Activated T-cell treated with anti-CD3 and anti-CD28 coated beads, Interleukin-2, amount 50 U/mL, for 72 hours (primary cell): ENCODE results near the gene EHD4. TPM values are rescaled to one million over a fixed set of nuclear protein-coding genes. Genes with fewer than 3 reads are reported as not detected.

Experiments used
- ATAC-seq, 2 donors: fragments of 150-1000 bp; cut with Tn5 transposase; replicated peaks in 1 of 2; 2 replicates each; pipeline ENCODE4 v1.10.0; 2021; ENCODE audit warnings: moderate library complexity in 2 of 2, mild to moderate bottlenecking in 1 of 2
- DNase-seq, 2 donors: peaks; one replicate each; pipeline ENCODE4 v3.0.0; 2021 to 2022; ENCODE audit warnings: mixed read lengths in 1 of 2
- H3K27ac Mint-ChIP-seq: one replicate; pipeline ENCODE4 v1.8.0; 2022; ENCODE audit warnings: mild to moderate bottlenecking, moderate library complexity, mixed read lengths
- H3K27me3 Mint-ChIP-seq: one replicate; pipeline ENCODE4 v1.8.0; 2022; ENCODE audit warnings: low read depth, mixed read lengths
- H3K36me3 Mint-ChIP-seq, 2 donors: one replicate each; pipeline ENCODE4 v1.8.0; 2022; ENCODE audit warnings: mixed read lengths in 2 of 2, mild to moderate bottlenecking in 1 of 2; ENCODE audit not compliant: insufficient read depth in 2 of 2
- H3K4me1 Mint-ChIP-seq: one replicate; pipeline ENCODE4 v1.8.0; 2022; ENCODE audit warnings: low read depth, mixed read lengths
- H3K4me3 Mint-ChIP-seq, 2 donors: one replicate each; pipeline ENCODE4 v1.8.0; 2022; ENCODE audit warnings: mild to moderate bottlenecking in 2 of 2, mixed read lengths in 2 of 2, moderate library complexity in 2 of 2
- H3K9me3 Mint-ChIP-seq, 2 donors: one replicate each; pipeline ENCODE4 v1.8.0; 2022; ENCODE audit warnings: mixed read lengths in 2 of 2
- total RNA-seq, 2 donors: library from RNA; stranded (reverse); gene quantifications; one replicate each; pipeline ENCODE4 v1.2.3, GENCODE V29; 2022

The EHD4 gene
- total RNA-seq, 2 donors from 2014 or later = 22.6 to 32.7 TPM

GRCh38 chr15:41905036-41905793, 67.1 kb downstream of the EHD4 start:
- peaks cover 8% of the 10 kb centered on the region for H3K4me1 Mint-ChIP-seq
- H3K9me3 Mint-ChIP-seq = no peaks in the 10 kb centered on the region
- no peak overlapping the region for H3K4me3 Mint-ChIP-seq
- DNase-seq (no peak), ATAC-seq (peak; percentile 8 to 31)
- no peaks in the 10 kb centered on the region for H3K27me3 Mint-ChIP-seq
- H3K27ac Mint-ChIP-seq = no peak overlapping the region
- H3K36me3 Mint-ChIP-seq = peaks cover 6 to 13% of the 10 kb centered on the region in 2 donors

DNA sequence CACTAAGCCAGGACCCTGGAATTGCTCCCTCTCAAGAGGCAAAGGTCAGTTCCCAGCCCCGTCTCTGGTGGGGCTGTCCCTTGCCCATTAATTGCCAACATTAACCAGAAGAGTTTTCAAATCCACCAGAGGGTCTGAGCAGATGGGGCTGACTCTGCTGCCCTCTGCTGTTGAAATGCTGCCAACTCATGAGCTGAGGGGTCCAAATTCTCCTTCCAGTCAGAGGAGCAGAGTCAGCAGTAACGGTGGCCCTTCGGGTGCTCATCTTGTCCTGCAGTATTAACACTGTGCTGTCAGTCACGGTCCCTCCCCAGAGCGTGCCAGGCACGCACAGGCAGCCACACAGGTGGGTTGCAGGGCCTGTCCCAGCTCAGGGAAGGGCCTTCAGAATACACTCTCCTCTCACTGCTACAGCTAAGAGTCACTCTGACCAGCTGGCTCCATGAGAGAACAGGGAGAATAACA, 67.8 kb downstream of the EHD4 start:
- DNase-seq = peak; percentile 63 to 71
- peak; percentile 86 to 89 for ATAC-seq
- Mint-ChIP-seq H3K9me3 (no peaks in the 10 kb centered on the region), H3K4me1 (peaks cover 8% of the 10 kb centered on the region), H3K27me3 (no peaks in the 10 kb centered on the region), H3K36me3 (peaks cover 6 to 13% of the 10 kb centered on the region in 2 donors), H3K27ac (peak overlapping the region; percentile 25), H3K4me3 (no peak overlapping the region)

DNA sequence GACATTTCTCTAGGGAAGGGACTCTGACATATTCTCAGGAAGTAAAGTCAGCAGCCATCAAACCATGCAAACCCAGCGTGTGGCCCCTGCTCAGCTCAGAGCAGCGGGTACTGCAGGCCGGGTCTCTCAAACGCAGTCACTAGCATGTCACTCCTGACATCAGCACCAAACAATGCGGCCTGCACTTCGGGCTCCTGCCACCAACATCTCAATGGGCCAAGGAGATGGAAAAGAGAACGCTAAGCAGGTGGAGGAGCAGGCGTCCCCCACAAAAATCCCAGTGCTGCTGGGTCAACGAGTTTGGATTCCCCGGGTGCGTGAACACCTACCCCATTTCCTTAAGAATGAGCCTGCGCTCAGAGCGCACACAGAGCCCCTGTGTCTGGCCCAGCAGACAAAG, 68.6 kb downstream of the EHD4 start:
- Mint-ChIP-seq H3K27me3 (no peaks in the 10 kb centered on the region), H3K4me1 (peaks cover 8% of the 10 kb centered on the region), H3K9me3 (no peaks in the 10 kb centered on the region), H3K36me3 (peaks cover 9 to 16% of the 10 kb centered on the region in 2 donors), H3K27ac (no peak overlapping the region), H3K4me3 (no peak overlapping the region)
- ATAC-seq (no peak), DNase-seq (no peak)

- Mint-ChIP-seq H3K4me1 (peaks cover 8% of the 10 kb centered on the region), H3K27me3 (no peaks in the 10 kb centered on the region), H3K4me3 (no peak overlapping the region), H3K27ac (no peak overlapping the region), H3K9me3 (no peaks in the 10 kb centered on the region), H3K36me3 (peaks cover 6 to 8% of the 10 kb centered on the region in 2 donors)
- DNase-seq = no peak
- no peak for ATAC-seq
Measured at GRCh38 chr15:41901431-41901830, 70.9 kb downstream of the EHD4 start.

- DNase-seq (no peak), ATAC-seq (no peak)
- Mint-ChIP-seq H3K4me1 (peaks cover 8% of the 10 kb centered on the region), H3K4me3 (no peak overlapping the region), H3K27ac (no peak overlapping the region), H3K9me3 (no peaks in the 10 kb centered on the region), H3K36me3 (peaks cover 3 to 8% of the 10 kb centered on the region in 2 donors), H3K27me3 (no peaks in the 10 kb centered on the region)
Measured at GRCh38 chr15:41900526-41901380, 71.6 kb downstream of the EHD4 start.

DNA sequence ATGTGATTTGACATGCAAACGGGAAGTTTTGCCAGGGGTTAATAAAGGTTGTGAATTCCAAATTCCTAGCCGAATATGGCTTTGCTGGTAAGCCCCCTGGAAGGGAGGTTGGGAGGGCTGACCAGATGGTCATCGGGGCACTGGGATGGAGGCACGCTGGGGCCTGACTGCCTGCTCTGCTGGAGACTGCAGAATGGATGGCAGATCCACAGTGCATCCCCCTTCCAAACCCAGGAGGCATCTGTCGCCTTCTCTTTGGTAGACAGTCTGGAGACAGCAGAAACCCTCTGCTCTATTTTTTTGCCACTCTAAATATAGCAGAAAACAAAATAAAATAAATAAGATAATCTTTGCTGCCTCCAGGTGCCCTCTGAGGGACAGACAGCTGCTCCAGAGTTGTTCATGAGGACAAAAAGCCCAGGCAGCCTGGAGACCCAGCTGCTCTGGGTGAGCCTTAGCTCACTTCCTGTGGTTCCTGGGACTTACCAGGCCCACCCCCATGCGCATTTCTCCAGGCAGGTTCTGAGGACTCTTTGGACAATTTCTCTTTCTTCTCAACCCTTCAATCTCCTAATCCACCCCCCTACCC, 72.4 kb downstream of the EHD4 start:
- Mint-ChIP-seq H3K27me3 (no peaks in the 10 kb centered on the region), H3K9me3 (no peaks in the 10 kb centered on the region), H3K4me3 (no peak overlapping the region), H3K27ac (no peak overlapping the region), H3K36me3 (peaks cover 3 to 8% of the 10 kb centered on the region in 2 donors), H3K4me1 (peaks cover 15% of the 10 kb centered on the region)
- ATAC-seq (no peak), DNase-seq (no peak)

- Mint-ChIP-seq H3K36me3 (peaks cover 3 to 6% of the 10 kb centered on the region in 2 donors), H3K9me3 (no peaks in the 10 kb centered on the region), H3K4me1 (peaks cover 25% of the 10 kb centered on the region), H3K27me3 (no peaks in the 10 kb centered on the region), H3K27ac (no peak overlapping the region), H3K4me3 (no peak overlapping the region)
- no peak for DNase-seq
- no peak for ATAC-seq
Measured at GRCh38 chr15:41897363-41897799, 75.0 kb downstream of the EHD4 start.

DNA sequence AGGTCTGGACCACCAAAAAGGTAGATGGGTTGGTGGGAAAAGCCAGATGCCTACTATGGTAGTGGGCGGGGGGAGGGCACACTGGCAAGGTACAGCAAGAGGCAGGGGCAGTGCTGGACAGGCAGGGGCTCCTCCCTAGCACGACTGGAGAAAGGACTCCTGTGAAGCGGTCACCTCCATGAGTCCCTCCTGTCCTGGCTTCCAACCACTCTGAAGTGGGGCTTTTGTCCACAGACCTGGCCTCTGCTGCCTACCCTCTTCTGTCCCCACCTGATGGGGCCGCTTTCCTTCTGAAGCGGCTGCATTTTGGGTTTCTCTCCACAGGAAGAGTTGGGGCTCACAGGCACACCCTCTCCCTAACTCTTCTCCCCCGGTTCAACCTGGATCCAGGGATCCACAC, 75.8 kb downstream of the EHD4 start:
- H3K9me3 Mint-ChIP-seq = no peaks in the 10 kb centered on the region
- H3K27me3 Mint-ChIP-seq = no peaks in the 10 kb centered on the region
- ATAC-seq (no peak), DNase-seq (no peak)
- peak overlapping the region; percentile 35 for H3K27ac Mint-ChIP-seq
- H3K4me3 Mint-ChIP-seq = no peak overlapping the region
- peaks cover 27% of the 10 kb centered on the region for H3K4me1 Mint-ChIP-seq
- peaks cover 3 to 6% of the 10 kb centered on the region in 2 donors for H3K36me3 Mint-ChIP-seq

GRCh38 chr15:41895957-41896356, 76.4 kb downstream of the EHD4 start:
- Mint-ChIP-seq H3K4me3 (no peak overlapping the region), H3K27ac (no peak overlapping the region), H3K27me3 (no peaks in the 10 kb centered on the region), H3K4me1 (peaks cover 27% of the 10 kb centered on the region), H3K9me3 (no peaks in the 10 kb centered on the region), H3K36me3 (peaks cover 3% of the 10 kb centered on the region in 2 donors)
- no peak for DNase-seq
- no peak for ATAC-seq

DNA sequence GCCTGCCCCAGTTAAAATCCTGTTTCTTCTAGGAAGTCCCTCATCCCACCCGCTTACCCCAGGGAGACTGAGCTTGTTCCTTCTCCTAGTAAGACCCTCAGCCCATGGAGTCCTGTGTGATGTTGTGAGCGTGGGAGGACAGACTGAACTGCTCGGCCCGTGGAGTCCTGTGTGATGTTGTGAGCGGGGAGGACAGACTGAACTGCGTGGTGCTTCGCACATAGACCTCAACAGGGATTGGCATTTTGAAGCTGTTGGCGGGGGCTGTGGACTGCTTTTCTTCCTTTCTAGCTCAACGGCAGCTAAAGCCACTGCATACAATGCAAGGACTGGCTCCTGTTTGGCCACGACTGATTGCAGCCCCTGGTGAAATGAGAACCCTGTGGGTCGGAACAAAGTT, 76.9 kb downstream of the EHD4 start:
- Mint-ChIP-seq H3K9me3 (no peaks in the 10 kb centered on the region), H3K27ac (peak overlapping the region; percentile 85), H3K4me3 (peak overlapping the region; percentile 20 to 43), H3K27me3 (no peaks in the 10 kb centered on the region), H3K4me1 (peaks cover 27% of the 10 kb centered on the region), H3K36me3 (peaks cover 3% of the 10 kb centered on the region in 2 donors)
- no peak for ATAC-seq
- DNase-seq = no peak

GRCh38 chr15:41894791-41895463, 77.4 kb downstream of the EHD4 start:
- Mint-ChIP-seq H3K27ac (peak overlapping the region; percentile 85), H3K9me3 (no peaks in the 10 kb centered on the region), H3K4me3 (peak overlapping the region; percentile 20 to 43), H3K36me3 (peaks cover 3% of the 10 kb centered on the region in 2 donors), H3K4me1 (peaks cover 27% of the 10 kb centered on the region), H3K27me3 (no peaks in the 10 kb centered on the region)
- ATAC-seq (peak; percentile 95), DNase-seq (peak; percentile 81 to 82)

- Mint-ChIP-seq H3K36me3 (peaks cover 3% of the 10 kb centered on the region in 2 donors), H3K27me3 (no peaks in the 10 kb centered on the region), H3K9me3 (no peaks in the 10 kb centered on the region), H3K27ac (no peak overlapping the region), H3K4me1 (peaks cover 27% of the 10 kb centered on the region), H3K4me3 (peak overlapping the region; percentile 20 to 43)
- ATAC-seq (no peak), DNase-seq (no peak)
Measured at GRCh38 chr15:41894251-41894790, 78.0 kb downstream of the EHD4 start.
